C4-2B (cell line): ENCODE measurements around the gene PDGFA.

ENCODE experiments used
- H3K27ac ChIP-seq: fragments of 450-650 bp; 2 replicates; pipeline ENCODE4 v1.5.1; 2017
- CTCF ChIP-seq: fragments of 450-650 bp; conservative IDR thresholded peaks from 2 replicates; pipeline ENCODE4 v1.5.1; 2017; ENCODE audit warnings: mild to moderate bottlenecking
- ZFX ChIP-seq: fragments of 450-650 bp; IDR thresholded peaks from 2 replicates; pipeline ENCODE4 v1.6.1; 2017

The PDGFA gene

GRCh38 chr7:497346-497745 lies 22.3 kb downstream of the PDGFA start:
- H3K27ac ChIP-seq: no peak overlapping the region

GRCh38 chr7:496528-497295 lies 22.9 kb downstream of the PDGFA start:
- no peak overlapping the region for H3K27ac ChIP-seq
- TF ChIP-seq ZFX (no peak), CTCF (no peak)

More at GRCh38 chr7:497346-497745, 22.3 kb downstream of the PDGFA start:
- TF ChIP-seq CTCF (no peak), ZFX (no peak)

- H3K27ac ChIP-seq: no peak overlapping the region
- TF ChIP-seq CTCF (no peak), ZFX (no peak)
These were observed 23.8 kb downstream of the PDGFA start for GRCh38 chr7:495761-496321.

- TF ChIP-seq CTCF: no peak
- no peak for TF ChIP-seq ZFX
- H3K27ac ChIP-seq: no peak overlapping the region
These were observed 24.3 kb downstream of the PDGFA start for GRCh38 chr7:495326-495725.

- TF ChIP-seq CTCF (no peak), ZFX (no peak)
- H3K27ac ChIP-seq: no peak overlapping the region
These were observed 24.7 kb downstream of the PDGFA start for GRCh38 chr7:494906-495305.

GRCh38 chr7:494259-494687 lies 25.4 kb downstream of the PDGFA start:
- no peak for TF ChIP-seq CTCF
- TF ChIP-seq ZFX: no peak

GRCh38 chr7:493661-494251 lies 25.9 kb downstream of the PDGFA start:
- TF ChIP-seq CTCF (no peak), ZFX (no peak)
- no peak overlapping the region for H3K27ac ChIP-seq

More at GRCh38 chr7:494259-494687, 25.4 kb downstream of the PDGFA start:
- H3K27ac ChIP-seq: no peak overlapping the region
